Stimulated activated naive CD8-positive, alpha-beta T cell treated with anti-CD3 and anti-CD28 coated beads, Interleukin-15, Interleukin-2, amounts not matched to agents 100 ng/mL and 50 ng/mL, for 24 hours (primary cell): ENCODE measurements around the gene PPP2R2C.

ENCODE experiments used
- H3K27ac Mint-ChIP-seq: one replicate; pipeline ENCODE4 v1.8.0; 2021; ENCODE audit warnings: mild to moderate bottlenecking, mixed read lengths
- H3K27me3 Mint-ChIP-seq: one replicate; pipeline ENCODE4 v1.8.0; 2021; ENCODE audit warnings: mixed read lengths
- H3K36me3 Mint-ChIP-seq: one replicate; pipeline ENCODE4 v1.8.0; 2021; ENCODE audit warnings: low read depth, mixed read lengths
- H3K4me1 Mint-ChIP-seq: one replicate; pipeline ENCODE4 v1.8.0; 2021; ENCODE audit warnings: low read depth, mixed read lengths
- H3K4me3 Mint-ChIP-seq: one replicate; pipeline ENCODE4 v1.8.0; 2021; ENCODE audit warnings: mild to moderate bottlenecking, mixed read lengths
- H3K9me3 Mint-ChIP-seq: one replicate; pipeline ENCODE4 v1.8.0; 2021; ENCODE audit warnings: mixed read lengths

PPP2R2C gene

DNA sequence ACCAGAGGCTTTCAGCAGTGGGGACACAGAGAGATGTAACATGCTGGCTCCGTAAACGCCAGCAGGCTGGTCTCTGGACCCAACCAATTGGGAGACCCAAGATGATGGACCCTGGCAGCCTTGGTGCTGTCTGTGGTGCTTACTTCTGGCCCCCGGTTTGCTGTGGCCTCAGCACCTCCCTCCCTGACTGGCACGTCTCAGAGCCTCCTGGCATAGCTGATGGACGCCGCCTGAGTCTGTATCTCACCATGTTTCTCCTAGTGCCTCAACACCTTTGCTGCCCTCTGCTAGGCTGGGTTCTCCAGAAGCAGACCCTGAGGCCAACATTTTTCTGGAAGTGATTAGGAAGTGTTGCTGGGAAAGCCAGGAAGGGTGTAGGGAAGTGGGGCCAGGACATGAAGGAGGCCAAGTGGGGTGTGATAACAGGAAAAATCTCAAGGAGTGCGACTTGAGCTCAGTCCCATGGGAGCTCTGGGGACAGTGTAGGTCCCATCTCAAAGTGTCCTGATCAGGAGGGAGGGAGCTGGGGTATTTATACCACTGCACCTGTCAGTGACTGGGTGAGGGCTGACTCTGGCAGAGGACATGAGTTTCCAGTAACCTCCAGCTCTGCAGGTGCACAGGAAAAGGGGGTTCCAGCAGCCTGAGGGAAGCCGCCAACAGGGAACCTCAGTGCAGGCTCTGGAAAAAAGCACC, 31.8 kb downstream of the PPP2R2C start:
- H3K36me3 Mint-ChIP-seq = no peaks in the 10 kb centered on the region
- H3K4me3 Mint-ChIP-seq = no peak overlapping the region
- no peaks in the 10 kb centered on the region for H3K9me3 Mint-ChIP-seq
- H3K27me3 Mint-ChIP-seq = no peaks in the 10 kb centered on the region
- no peaks in the 10 kb centered on the region for H3K4me1 Mint-ChIP-seq
- H3K27ac Mint-ChIP-seq = no peak overlapping the region

DNA sequence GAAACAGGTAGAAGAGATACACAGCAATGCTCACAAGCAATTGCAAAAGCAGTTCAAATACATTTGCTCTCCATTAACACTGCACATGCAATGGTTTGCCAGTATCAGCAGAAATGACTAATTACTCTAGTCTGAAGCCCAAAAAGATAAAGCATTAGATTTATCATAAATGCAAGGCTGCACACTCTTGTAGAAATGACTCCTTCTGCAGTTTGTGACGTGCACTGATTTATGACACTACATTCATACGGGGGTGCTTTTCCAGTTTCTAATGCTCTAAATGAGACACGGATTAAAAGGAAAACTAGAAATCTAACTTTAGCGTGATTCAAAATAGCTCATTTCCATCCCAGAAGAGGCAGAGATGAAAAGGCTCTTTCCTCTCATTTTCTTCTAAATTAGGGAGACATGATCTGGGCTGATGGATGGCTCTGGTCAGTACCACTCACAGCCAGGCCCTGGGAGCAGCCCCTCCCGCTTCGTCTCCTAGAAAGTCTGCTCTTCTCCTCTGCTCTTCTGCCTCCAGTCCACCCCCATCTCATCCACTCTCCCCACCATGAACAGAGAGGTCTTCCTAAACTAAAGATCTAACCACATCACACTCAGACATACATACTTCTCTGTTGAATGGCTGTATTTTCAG, 33.2 kb downstream of the PPP2R2C start:
- no peaks in the 10 kb centered on the region for H3K36me3 Mint-ChIP-seq
- H3K4me1 Mint-ChIP-seq = no peaks in the 10 kb centered on the region
- peaks cover 6% of the 10 kb centered on the region for H3K9me3 Mint-ChIP-seq
- peaks cover 4% of the 10 kb centered on the region for H3K27me3 Mint-ChIP-seq
- H3K27ac Mint-ChIP-seq = no peak overlapping the region
- H3K4me3 Mint-ChIP-seq = no peak overlapping the region

DNA sequence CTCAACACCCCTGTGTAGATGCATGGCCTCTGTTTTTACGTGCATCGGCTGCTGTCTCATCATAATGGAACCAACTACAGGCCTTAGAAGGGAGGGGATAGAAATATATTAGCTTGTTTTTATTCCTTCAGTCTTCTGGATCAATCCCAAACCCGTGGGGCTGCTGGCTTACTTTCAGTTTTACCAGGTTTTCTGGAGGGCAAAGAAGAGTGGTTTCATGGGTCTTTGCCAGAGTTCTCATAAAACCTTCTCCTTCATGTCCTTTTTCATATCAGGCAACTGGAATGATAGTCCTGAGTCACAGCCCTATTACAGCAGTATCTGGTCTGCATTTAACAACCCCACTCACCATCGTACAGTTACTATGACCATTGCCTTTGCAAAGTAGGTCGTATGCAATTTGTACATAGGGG, 34.6 kb downstream of the PPP2R2C start:
- Mint-ChIP-seq H3K4me3 (no peak overlapping the region), H3K36me3 (no peaks in the 10 kb centered on the region), H3K4me1 (no peaks in the 10 kb centered on the region), H3K27ac (no peak overlapping the region), H3K27me3 (peaks cover 4% of the 10 kb centered on the region), H3K9me3 (peaks cover 6% of the 10 kb centered on the region)

DNA sequence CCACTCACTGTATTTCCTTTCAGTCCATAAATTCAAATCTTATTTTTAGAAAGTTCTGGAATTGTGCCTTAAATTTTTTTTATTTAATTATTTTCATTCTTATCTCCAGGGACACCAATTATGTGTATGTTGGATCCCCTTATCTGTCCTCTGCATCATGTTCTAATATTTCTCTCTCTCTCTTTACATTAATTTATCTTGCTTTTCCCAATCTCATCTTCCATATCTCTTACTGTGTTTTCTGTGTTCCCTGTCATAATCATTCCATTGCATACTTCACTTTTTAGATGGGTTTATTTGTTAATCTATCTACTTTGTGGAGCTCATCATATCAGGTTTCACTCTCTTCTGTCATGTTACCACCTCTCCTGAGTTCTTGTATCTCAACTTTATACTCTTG, 37.4 kb downstream of the PPP2R2C start:
- H3K9me3 Mint-ChIP-seq = peaks cover 6% of the 10 kb centered on the region
- H3K4me1 Mint-ChIP-seq = no peaks in the 10 kb centered on the region
- H3K27ac Mint-ChIP-seq = no peak overlapping the region
- H3K4me3 Mint-ChIP-seq = no peak overlapping the region
- peaks cover 4% of the 10 kb centered on the region for H3K27me3 Mint-ChIP-seq
- H3K36me3 Mint-ChIP-seq = no peaks in the 10 kb centered on the region

DNA sequence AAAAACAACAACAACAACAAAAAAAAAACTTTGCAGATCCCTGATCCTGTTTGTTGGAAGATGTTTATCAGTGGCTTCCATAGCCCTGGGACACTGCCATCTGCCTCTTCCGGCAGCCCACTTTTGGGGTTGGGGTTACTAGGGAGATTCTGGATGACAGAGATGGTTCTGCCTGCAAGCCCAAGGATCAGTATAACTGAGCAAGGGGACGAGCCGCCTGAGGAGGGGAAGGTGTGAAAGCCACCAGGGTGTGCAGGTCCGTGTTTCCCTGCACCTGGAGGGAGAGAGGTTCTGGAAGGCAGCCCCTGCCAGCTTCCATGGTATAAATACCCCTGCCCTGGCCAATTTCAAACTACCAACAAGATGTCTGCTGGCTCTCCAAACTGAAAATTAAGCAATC, 41.5 kb downstream of the PPP2R2C start:
- no peaks in the 10 kb centered on the region for H3K4me1 Mint-ChIP-seq
- no peak overlapping the region for H3K27ac Mint-ChIP-seq
- H3K36me3 Mint-ChIP-seq = no peaks in the 10 kb centered on the region

DNA sequence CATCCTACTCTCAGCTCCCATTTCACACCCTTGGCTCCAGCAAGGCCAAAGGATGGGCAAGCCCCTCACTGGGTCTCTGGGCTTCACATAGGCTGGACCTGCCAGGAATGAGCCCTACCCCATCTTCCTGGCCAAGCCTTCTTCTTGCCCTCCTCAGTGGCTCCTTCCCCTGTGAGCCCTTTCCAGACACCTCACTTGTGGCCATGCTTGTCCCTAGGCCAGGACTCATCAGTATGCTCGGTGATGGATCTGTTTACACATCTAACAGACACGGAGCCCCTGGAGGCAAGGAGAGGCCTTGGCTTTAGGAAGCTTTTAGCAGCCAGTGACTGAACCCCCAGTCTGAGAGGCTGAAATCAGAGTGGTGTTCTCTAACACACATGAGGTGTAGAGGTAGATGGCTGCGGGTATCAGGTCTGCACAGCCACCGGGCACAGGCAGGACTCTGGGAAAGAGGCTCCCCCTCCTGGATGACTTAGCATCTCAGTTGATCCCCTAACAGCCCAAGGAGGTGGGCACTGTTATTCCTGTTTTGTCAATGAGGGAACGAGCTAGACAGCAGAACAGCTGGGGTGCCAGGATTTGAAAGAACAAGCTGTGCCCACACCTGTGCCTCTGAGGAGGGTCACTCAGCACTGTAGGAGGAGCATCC, 44.8 kb downstream of the PPP2R2C start:
- H3K27me3 Mint-ChIP-seq = peaks cover 8% of the 10 kb centered on the region
- H3K4me1 Mint-ChIP-seq = no peaks in the 10 kb centered on the region
- no peaks in the 10 kb centered on the region for H3K36me3 Mint-ChIP-seq
- H3K27ac Mint-ChIP-seq = no peak overlapping the region
- H3K4me3 Mint-ChIP-seq = no peak overlapping the region
- H3K9me3 Mint-ChIP-seq = no peaks in the 10 kb centered on the region

More for the DNA sequence above, 41.5 kb downstream of the PPP2R2C start:
- Mint-ChIP-seq H3K4me3 (no peak overlapping the region), H3K9me3 (peaks cover 6% of the 10 kb centered on the region), H3K27me3 (peaks cover 8% of the 10 kb centered on the region)

DNA sequence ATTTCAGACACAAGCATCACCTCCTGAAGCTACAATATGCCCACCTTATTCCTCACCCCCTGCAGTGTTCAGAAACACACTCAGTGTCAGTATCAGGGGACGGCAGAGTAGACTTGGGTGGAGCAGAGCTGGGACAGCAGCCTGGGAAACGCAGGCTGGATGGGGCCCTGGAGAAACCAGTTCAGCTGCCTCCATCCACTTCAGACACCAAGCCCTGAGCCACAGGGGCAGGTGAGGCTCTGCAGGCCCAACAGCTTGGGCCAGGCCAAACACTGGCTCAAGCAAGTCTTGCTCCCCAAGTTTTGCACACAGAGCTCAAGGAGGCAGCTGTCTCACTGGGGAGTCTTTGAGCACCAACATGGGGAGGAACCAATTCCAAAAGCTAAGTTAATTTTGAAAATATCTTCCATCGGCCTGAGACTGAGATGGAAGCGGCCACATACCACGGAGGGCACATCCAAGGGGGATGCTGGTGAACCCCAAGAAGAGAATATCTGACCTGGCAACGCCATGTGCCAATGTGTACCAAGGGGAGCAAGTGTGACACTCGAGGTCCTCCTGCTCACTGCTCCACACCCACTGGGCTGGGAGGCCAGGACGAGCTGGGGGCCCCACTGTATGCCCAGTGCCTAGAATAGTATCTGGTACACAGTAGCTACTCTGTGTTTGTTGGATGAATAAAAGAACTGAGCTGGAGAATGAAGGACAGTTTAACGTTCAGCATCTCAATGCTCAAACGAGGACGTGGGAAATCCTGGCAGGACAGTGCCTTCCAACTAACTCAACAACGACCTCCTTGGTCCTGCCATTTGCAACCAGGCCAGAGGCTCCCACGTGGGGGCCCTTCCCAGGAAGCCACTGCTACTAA, 45.6 kb downstream of the PPP2R2C start:
- Mint-ChIP-seq H3K36me3 (no peaks in the 10 kb centered on the region), H3K4me3 (no peak overlapping the region), H3K27ac (no peak overlapping the region), H3K9me3 (no peaks in the 10 kb centered on the region), H3K4me1 (no peaks in the 10 kb centered on the region), H3K27me3 (peaks cover 8% of the 10 kb centered on the region)

DNA sequence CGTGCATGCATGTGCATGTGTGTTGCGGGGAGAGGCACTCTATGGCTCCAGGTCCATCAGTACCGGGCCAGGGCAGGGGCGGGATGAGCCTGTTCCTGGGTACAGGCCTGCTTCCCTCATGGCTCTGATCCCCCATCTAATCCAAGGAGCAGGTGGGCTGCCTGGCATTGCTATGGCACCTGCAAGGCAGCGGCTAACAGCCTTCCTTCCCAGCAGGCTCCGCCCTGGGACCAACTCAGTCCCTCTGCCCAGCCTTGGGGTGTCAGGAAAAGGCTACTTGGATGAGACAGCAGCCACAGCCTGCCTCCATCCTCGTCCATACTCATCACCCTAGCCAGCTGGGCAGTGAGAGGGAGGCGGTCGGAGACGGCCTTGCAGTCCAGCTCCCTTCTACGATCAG, 46.5 kb downstream of the PPP2R2C start:
- Mint-ChIP-seq H3K27me3 (peaks cover 8% of the 10 kb centered on the region), H3K36me3 (no peaks in the 10 kb centered on the region), H3K9me3 (no peaks in the 10 kb centered on the region), H3K4me3 (no peak overlapping the region), H3K27ac (no peak overlapping the region), H3K4me1 (no peaks in the 10 kb centered on the region)

DNA sequence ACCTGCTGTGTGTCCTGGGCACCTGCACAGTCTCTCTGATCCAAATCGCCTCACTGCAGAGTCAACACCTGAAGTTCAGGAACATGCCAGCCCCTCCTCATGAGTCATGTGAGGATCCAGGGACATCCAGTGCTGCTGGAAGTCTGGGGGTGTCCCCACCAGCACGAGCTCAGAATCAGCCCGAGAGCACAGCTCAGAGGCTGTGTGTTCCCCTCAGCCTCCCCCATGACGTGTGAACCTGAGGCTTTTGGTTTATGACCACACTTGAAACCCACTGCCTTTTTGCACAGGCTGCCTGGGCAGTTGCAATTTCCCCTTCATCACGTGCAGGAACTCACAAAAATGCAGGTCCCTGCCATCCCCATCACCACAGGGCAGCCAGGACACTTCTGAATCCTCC, 47.1 kb downstream of the PPP2R2C start:
- no peak overlapping the region for H3K27ac Mint-ChIP-seq

DNA sequence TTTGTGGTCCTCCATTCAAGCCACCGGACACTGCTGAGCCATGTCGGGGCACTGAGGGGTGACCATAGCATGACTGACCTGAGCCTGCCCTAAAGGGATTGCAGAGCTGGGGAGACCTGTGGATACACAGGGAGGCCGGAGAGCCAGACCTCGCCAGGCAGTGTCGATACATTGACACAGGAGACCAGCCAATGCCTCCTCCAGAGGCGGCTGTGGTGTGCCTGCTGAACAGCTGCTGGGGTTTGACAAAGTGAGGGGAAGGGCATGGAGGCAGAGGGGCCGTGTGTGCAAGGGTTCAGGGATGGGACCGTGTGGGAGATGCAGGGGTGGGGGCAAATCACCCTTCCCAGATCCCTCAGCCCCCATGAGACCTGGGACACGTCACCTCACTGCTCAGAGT, 48.0 kb downstream of the PPP2R2C start:
- Mint-ChIP-seq H3K4me3 (no peak overlapping the region), H3K4me1 (no peaks in the 10 kb centered on the region), H3K9me3 (no peaks in the 10 kb centered on the region), H3K36me3 (no peaks in the 10 kb centered on the region), H3K27me3 (peaks cover 13% of the 10 kb centered on the region), H3K27ac (no peak overlapping the region)

More for the DNA sequence above, 47.1 kb downstream of the PPP2R2C start:
- no peak overlapping the region for H3K4me3 Mint-ChIP-seq
- peaks cover 8% of the 10 kb centered on the region for H3K27me3 Mint-ChIP-seq
- no peaks in the 10 kb centered on the region for H3K9me3 Mint-ChIP-seq
- H3K36me3 Mint-ChIP-seq = no peaks in the 10 kb centered on the region
- H3K4me1 Mint-ChIP-seq = no peaks in the 10 kb centered on the region

DNA sequence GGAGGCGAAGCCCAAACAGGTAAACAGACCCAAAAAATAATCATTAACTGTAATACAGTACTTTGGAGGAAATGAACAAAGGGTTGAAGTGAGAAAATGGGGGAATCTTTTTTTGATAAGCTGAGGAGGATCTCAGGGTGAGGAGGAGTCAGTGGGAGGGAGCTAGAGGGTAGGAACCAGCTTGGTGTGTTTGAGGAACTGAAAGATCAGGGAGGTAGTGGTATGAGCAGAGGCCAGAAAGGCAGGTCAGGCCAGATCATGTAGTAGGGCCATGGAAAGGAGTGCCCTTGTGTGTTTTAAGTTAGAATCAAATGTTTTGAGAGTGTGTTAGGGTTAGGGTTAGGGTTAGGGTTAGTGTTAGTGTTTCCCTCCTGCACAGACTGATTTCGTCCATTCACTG, 48.8 kb downstream of the PPP2R2C start:
- Mint-ChIP-seq H3K36me3 (no peaks in the 10 kb centered on the region), H3K4me3 (no peak overlapping the region), H3K27me3 (peaks cover 13% of the 10 kb centered on the region), H3K4me1 (no peaks in the 10 kb centered on the region), H3K27ac (no peak overlapping the region), H3K9me3 (no peaks in the 10 kb centered on the region)

DNA sequence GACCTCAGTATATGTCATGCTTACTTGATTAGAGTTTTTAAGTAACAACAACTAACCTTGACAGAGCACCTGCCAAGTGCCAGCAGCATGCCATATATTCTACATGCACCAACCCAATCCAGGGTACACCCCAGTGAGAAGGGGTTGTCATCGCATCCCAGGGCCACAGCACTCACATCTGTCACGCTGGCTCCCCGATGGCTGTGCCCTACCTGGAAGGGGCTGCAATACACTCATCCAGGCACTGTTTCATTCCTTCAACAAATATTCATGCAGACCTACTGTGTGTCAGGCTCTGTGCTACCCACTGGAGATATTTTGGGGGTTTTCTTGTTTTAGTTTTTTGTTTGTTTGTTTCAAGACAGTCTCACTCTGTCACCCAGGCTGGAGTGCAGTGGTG, 49.5 kb downstream of the PPP2R2C start:
- Mint-ChIP-seq H3K27ac (no peak overlapping the region), H3K4me1 (no peaks in the 10 kb centered on the region), H3K4me3 (no peak overlapping the region), H3K27me3 (peaks cover 15% of the 10 kb centered on the region), H3K9me3 (no peaks in the 10 kb centered on the region), H3K36me3 (no peaks in the 10 kb centered on the region)

DNA sequence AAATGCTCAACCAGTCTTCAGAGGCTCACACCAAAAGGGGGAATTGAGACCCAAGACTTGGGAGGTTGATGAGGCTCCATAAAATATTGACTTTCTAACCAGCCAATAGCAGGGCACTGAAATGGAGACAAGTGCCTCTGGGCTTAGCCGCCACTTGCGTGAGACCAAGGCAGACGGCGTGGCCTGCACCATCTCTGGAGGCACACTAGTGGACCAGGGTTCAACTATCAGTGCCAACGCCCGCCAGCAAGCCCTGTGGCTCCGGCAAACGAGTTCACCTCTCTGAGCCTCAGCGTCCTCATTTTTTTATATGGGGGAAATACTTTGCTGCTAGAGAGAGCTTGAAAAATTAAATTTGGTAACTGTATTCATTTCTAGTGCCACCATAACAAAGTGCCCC, 50.3 kb downstream of the PPP2R2C start:
- Mint-ChIP-seq H3K9me3 (no peaks in the 10 kb centered on the region), H3K27ac (no peak overlapping the region), H3K36me3 (no peaks in the 10 kb centered on the region), H3K27me3 (peaks cover 12% of the 10 kb centered on the region), H3K4me3 (no peak overlapping the region), H3K4me1 (no peaks in the 10 kb centered on the region)

DNA sequence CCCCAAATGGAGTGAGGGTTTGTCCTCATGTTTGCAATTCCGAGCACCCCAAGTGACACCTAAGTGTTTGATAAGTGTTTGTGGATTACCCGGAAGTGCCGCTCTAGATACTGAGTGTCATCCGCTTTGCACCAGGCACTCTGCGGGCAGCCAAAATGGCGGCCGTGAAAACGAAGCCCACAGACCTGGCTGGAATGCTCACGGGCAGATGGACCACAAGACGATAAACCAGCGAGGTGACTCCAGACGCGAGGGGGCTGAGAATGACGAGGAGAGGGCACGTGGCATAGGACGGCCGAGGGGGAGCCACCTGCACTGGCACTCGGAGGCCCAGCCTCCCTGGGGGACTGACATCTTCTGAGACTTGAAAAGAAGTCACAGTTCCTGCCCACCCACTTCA, 51.0 kb downstream of the PPP2R2C start:
- Mint-ChIP-seq H3K27ac (no peak overlapping the region), H3K36me3 (no peaks in the 10 kb centered on the region), H3K4me3 (no peak overlapping the region), H3K4me1 (no peaks in the 10 kb centered on the region), H3K27me3 (peaks cover 12% of the 10 kb centered on the region), H3K9me3 (no peaks in the 10 kb centered on the region)

DNA sequence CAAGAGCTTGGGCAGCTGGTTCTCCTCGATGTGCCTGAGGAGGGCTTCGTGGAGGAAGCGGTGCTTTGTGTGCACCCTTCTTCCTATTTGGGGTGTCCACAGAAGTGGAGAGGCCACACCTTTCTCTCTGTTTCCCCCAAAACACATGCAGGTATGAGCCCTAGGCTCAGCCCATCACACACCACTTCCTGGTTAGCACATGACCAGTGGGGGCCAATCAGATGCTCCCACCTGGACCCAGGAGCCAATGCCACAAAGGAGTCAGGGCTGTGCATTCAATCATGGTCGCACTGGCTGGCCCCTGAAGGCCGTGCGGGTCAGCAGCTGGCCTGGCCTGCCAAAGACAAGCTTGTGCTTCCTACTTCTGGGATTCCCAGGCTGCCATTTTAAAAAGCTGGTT, 51.4 kb downstream of the PPP2R2C start:
- Mint-ChIP-seq H3K4me1 (no peaks in the 10 kb centered on the region), H3K27ac (no peak overlapping the region), H3K36me3 (no peaks in the 10 kb centered on the region), H3K4me3 (no peak overlapping the region), H3K9me3 (no peaks in the 10 kb centered on the region), H3K27me3 (peaks cover 14% of the 10 kb centered on the region)
